ENCODE data around the gene CNPY1.

CNPY1 gene

GRCh38 chr7:155512246-155512887, 34.0 kb downstream of the CNPY1 start:
- no peak overlapping the region for H2BK5ac ChIP-seq (ENCODE audit: low read depth, low read length, poor library complexity, severe bottlenecking)
- H2BK120ac ChIP-seq (ENCODE audit: low read depth, low read length): no peak overlapping the region
- no CpG with 5 or more reads among the region's 4 CpGs for WGBS

GRCh38 chr7:155511702-155511996, 34.7 kb downstream of the CNPY1 start:
- no peak overlapping the region for H3K23ac ChIP-seq (ENCODE audit: low read length in 2 of 2)
- H4K91ac ChIP-seq (ENCODE audit: low read length): no peak overlapping the region
- H2BK120ac ChIP-seq (ENCODE audit: low read depth, low read length): no peak overlapping the region
- H2BK5ac ChIP-seq (ENCODE audit: low read depth, low read length, poor library complexity, severe bottlenecking): no peak overlapping the region
- no peak overlapping the region for H3K4me2 ChIP-seq (ENCODE audit: low read length, poor library complexity, severe bottlenecking)
- H2AFZ ChIP-seq (ENCODE audit: low read depth, low read length): no peak overlapping the region
- WGBS: 17% methylated on average over 3 of the region's 5 CpGs
- H4K8ac ChIP-seq (ENCODE audit: low read length): no peak overlapping the region
- no peak for DNase-seq
- H3K4me1 ChIP-seq (ENCODE audit: control insufficient read depth, insufficient read depth, low read depth, low read length): peaks cover 11% of the 10 kb centered on the region
- no peak overlapping the region for H3K4ac ChIP-seq (ENCODE audit: low read depth in 1 of 2, low read length in 2 of 2)
- H3K27ac ChIP-seq (ENCODE audit: low read length, poor library complexity, severe bottlenecking): no peak overlapping the region
- no peaks in the 10 kb centered on the region for H3K9me3 ChIP-seq (ENCODE audit: control insufficient read depth, low read length)
- no peak overlapping the region for H3K18ac ChIP-seq (ENCODE audit: low read depth in 1 of 2, low read length in 2 of 2)
- no peak overlapping the region for H3K9ac ChIP-seq (ENCODE audit: low read length)
- H3K4me3 ChIP-seq (ENCODE audit: insufficient read depth in 1 of 2, low read depth in 1 of 2, low read length in 2 of 2): no peak overlapping the region
- no peaks in the 10 kb centered on the region for H3K36me3 ChIP-seq (ENCODE audit: control insufficient read depth in 1 of 2, insufficient read depth in 2 of 2, low read depth in 1 of 2, low read length in 2 of 2)
- no peak overlapping the region for H2BK12ac ChIP-seq (ENCODE audit: low read length in 2 of 2)
- H2AK5ac ChIP-seq (ENCODE audit: low read length, severe bottlenecking): no peak overlapping the region
- no peaks in the 10 kb centered on the region for H3K79me1 ChIP-seq (replicated peaks; ENCODE audit: low read length, poor library complexity, severe bottlenecking)
- H3K27me3 ChIP-seq (ENCODE audit: control insufficient read depth in 1 of 2, insufficient read depth in 1 of 2, low read length in 2 of 2): peaks cover 77 to 92% of the 10 kb centered on the region in 2 experiments
- no peak overlapping the region for H2BK15ac ChIP-seq (ENCODE audit: low read depth, poor library complexity, severe bottlenecking)
- no peak overlapping the region for H3K14ac ChIP-seq (ENCODE audit: low read length in 2 of 2)

More at GRCh38 chr7:155512246-155512887, 34.0 kb downstream of the CNPY1 start:
- Histone ChIP-seq H2BK15ac (ENCODE audit: low read depth, poor library complexity, severe bottlenecking) (no peak overlapping the region), H3K14ac (ENCODE audit: low read length in 2 of 2) (no peak overlapping the region), H3K4me3 (ENCODE audit: insufficient read depth in 1 of 2, low read depth in 1 of 2, low read length in 2 of 2) (no peak overlapping the region), H3K4me1 (ENCODE audit: control insufficient read depth, insufficient read depth, low read depth, low read length) (peaks cover 9% of the 10 kb centered on the region), H3K18ac (ENCODE audit: low read depth in 1 of 2, low read length in 2 of 2) (no peak overlapping the region), H4K91ac (ENCODE audit: low read length) (no peak overlapping the region), H3K4me2 (ENCODE audit: low read length, poor library complexity, severe bottlenecking) (no peak overlapping the region), H3K27ac (ENCODE audit: low read length, poor library complexity, severe bottlenecking) (no peak overlapping the region), H3K36me3 (ENCODE audit: control insufficient read depth in 1 of 2, insufficient read depth in 2 of 2, low read depth in 1 of 2, low read length in 2 of 2) (no peaks in the 10 kb centered on the region), H3K4ac (ENCODE audit: low read depth in 1 of 2, low read length in 2 of 2) (no peak overlapping the region), H3K9ac (ENCODE audit: low read length) (no peak overlapping the region), H2AFZ (ENCODE audit: low read depth, low read length) (no peak overlapping the region), H2BK12ac (ENCODE audit: low read length in 2 of 2) (no peak overlapping the region), H3K27me3 (ENCODE audit: control insufficient read depth in 1 of 2, insufficient read depth in 1 of 2, low read length in 2 of 2) (peaks cover 77 to 91% of the 10 kb centered on the region in 2 experiments), H3K23ac (ENCODE audit: low read length in 2 of 2) (no peak overlapping the region), H2AK5ac (ENCODE audit: low read length, severe bottlenecking) (no peak overlapping the region), H3K9me3 (ENCODE audit: control insufficient read depth, low read length) (no peaks in the 10 kb centered on the region), H3K79me1 (replicated peaks; ENCODE audit: low read length, poor library complexity, severe bottlenecking) (no peaks in the 10 kb centered on the region), H4K8ac (ENCODE audit: low read length) (no peak overlapping the region)
- DNase-seq: no peak

DNA sequence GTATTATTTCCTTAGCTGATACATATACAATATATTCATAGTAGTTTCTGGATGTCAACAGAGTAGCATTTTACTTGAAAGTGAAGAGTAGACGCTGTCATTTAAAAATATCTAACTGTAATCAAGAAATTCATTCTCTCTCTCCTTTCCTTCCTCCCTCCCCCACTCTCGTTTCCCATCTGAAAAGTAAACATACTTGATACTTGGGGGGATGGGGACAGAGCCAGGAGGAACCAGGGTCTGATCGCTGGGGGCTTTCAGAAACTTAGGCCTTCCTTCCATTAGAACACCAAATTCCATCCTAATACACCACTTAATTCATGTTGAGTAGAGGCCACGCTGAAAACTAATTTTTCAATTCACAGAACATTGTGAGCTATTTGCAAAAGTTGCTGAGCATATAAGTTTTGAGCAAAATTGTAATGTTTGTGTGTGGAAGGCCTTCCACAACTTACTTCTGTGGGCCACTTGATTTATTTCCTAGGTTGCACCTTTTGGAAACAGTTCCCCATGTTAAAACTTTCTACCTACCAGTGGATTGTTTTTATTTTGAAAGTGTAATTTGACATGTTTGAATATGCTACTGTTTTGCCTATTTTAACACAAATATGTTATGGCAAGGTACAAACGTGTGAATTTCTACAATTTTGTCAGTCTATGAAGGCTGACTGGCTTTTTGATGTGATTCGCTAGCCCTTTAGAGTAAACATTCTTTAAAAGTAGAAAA, 35.2 kb downstream of the CNPY1 start:
- H2BK12ac ChIP-seq (ENCODE audit: low read length in 2 of 2): no peak overlapping the region
- no peak overlapping the region for H3K4me2 ChIP-seq (ENCODE audit: low read length, poor library complexity, severe bottlenecking)
- H2AK5ac ChIP-seq (ENCODE audit: low read length, severe bottlenecking): no peak overlapping the region
- H3K4me1 ChIP-seq (ENCODE audit: control insufficient read depth, insufficient read depth, low read depth, low read length): peaks cover 11% of the 10 kb centered on the region
- H3K4me3 ChIP-seq (ENCODE audit: insufficient read depth in 1 of 2, low read depth in 1 of 2, low read length in 2 of 2): no peak overlapping the region
- no peaks in the 10 kb centered on the region for H3K9me3 ChIP-seq (ENCODE audit: control insufficient read depth, low read length)
- H3K79me1 ChIP-seq (replicated peaks; ENCODE audit: low read length, poor library complexity, severe bottlenecking): no peaks in the 10 kb centered on the region
- no peak overlapping the region for H4K8ac ChIP-seq (ENCODE audit: low read length)
- no peak for DNase-seq
- H3K36me3 ChIP-seq (ENCODE audit: control insufficient read depth in 1 of 2, insufficient read depth in 2 of 2, low read depth in 1 of 2, low read length in 2 of 2): no peaks in the 10 kb centered on the region
- peaks cover 77 to 92% of the 10 kb centered on the region in 2 experiments for H3K27me3 ChIP-seq (ENCODE audit: control insufficient read depth in 1 of 2, insufficient read depth in 1 of 2, low read length in 2 of 2)
- WGBS: 6% methylated on average over 4 of the region's 6 CpGs
- H3K18ac ChIP-seq (ENCODE audit: low read depth in 1 of 2, low read length in 2 of 2): no peak overlapping the region
- H4K91ac ChIP-seq (ENCODE audit: low read length): no peak overlapping the region
- no peak overlapping the region for H3K4ac ChIP-seq (ENCODE audit: low read depth in 1 of 2, low read length in 2 of 2)
- no peak overlapping the region for H3K9ac ChIP-seq (ENCODE audit: low read length)
- H2BK15ac ChIP-seq (ENCODE audit: low read depth, poor library complexity, severe bottlenecking): no peak overlapping the region
- H2AFZ ChIP-seq (ENCODE audit: low read depth, low read length): no peak overlapping the region
- H3K27ac ChIP-seq (ENCODE audit: low read length, poor library complexity, severe bottlenecking): no peak overlapping the region
- H2BK120ac ChIP-seq (ENCODE audit: low read depth, low read length): no peak overlapping the region
- no peak overlapping the region for H2BK5ac ChIP-seq (ENCODE audit: low read depth, low read length, poor library complexity, severe bottlenecking)
- no peak overlapping the region for H3K14ac ChIP-seq (ENCODE audit: low read length in 2 of 2)
- no peak overlapping the region for H3K23ac ChIP-seq (ENCODE audit: low read length in 2 of 2)

- Histone ChIP-seq H3K79me1 (replicated peaks; ENCODE audit: low read length, poor library complexity, severe bottlenecking) (no peaks in the 10 kb centered on the region), H3K9me3 (ENCODE audit: control insufficient read depth, low read length) (no peaks in the 10 kb centered on the region), H2AK5ac (ENCODE audit: low read length, severe bottlenecking) (no peak overlapping the region), H3K4me2 (ENCODE audit: low read length, poor library complexity, severe bottlenecking) (peak overlapping the region; percentile 37), H3K27ac (ENCODE audit: low read length, poor library complexity, severe bottlenecking) (no peak overlapping the region), H2BK5ac (ENCODE audit: low read depth, low read length, poor library complexity, severe bottlenecking) (no peak overlapping the region), H2AFZ (ENCODE audit: low read depth, low read length) (no peak overlapping the region), H2BK15ac (ENCODE audit: low read depth, poor library complexity, severe bottlenecking) (no peak overlapping the region), H4K8ac (ENCODE audit: low read length) (no peak overlapping the region), H3K27me3 (ENCODE audit: control insufficient read depth in 1 of 2, insufficient read depth in 1 of 2, low read length in 2 of 2) (peaks cover 75 to 94% of the 10 kb centered on the region in 2 experiments), H3K36me3 (ENCODE audit: control insufficient read depth in 1 of 2, insufficient read depth in 2 of 2, low read depth in 1 of 2, low read length in 2 of 2) (no peaks in the 10 kb centered on the region), H3K18ac (ENCODE audit: low read depth in 1 of 2, low read length in 2 of 2) (no peak overlapping the region), H4K91ac (ENCODE audit: low read length) (no peak overlapping the region), H2BK120ac (ENCODE audit: low read depth, low read length) (no peak overlapping the region), H3K4me1 (ENCODE audit: control insufficient read depth, insufficient read depth, low read depth, low read length) (peaks cover 11% of the 10 kb centered on the region), H3K14ac (ENCODE audit: low read length in 2 of 2) (no peak overlapping the region), H3K23ac (ENCODE audit: low read length in 2 of 2) (no peak overlapping the region), H3K9ac (ENCODE audit: low read length) (no peak overlapping the region), H3K4ac (ENCODE audit: low read depth in 1 of 2, low read length in 2 of 2) (no peak overlapping the region), H2BK12ac (ENCODE audit: low read length in 2 of 2) (no peak overlapping the region), H3K4me3 (ENCODE audit: insufficient read depth in 1 of 2, low read depth in 1 of 2, low read length in 2 of 2) (peak overlapping the region; percentile 18 to 38)
- under 1% methylated on average over 67 of the region's 68 CpGs for WGBS
- DNase-seq: no peak
Observed at GRCh38 chr7:155509725-155510551, 36.4 kb downstream of the CNPY1 start.

Measured in mesenchymal stem cell (in vitro differentiated cells and primary cell).